ENCODE results near the gene IRF2.

Gene IRF2

DNA sequence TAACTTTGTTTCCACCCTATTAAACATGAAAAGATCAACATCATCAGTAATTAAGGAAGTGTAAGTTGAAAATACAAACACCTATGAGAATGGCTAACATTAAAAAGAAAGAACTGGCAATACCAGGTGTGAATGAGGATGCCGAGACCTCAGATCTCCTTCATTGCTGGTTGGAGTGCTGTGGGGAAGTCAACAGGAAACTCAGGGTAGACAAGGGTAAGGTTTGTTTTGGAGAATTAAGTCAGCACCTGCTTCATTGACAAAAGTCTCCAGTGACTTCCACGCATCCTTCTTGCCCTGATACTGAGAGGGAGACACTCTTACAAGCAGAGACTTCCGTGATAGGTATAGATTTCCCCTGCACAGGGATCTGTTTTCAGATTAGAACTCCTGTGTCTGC, 106.1 kb downstream of the IRF2 start:
- DNase-seq (ENCODE audit: low spot score), result no peak

GRCh38 chr4:184364100-184364921, 110.0 kb downstream of the IRF2 start:
- no peak for DNase-seq (ENCODE audit: low spot score)

DNA sequence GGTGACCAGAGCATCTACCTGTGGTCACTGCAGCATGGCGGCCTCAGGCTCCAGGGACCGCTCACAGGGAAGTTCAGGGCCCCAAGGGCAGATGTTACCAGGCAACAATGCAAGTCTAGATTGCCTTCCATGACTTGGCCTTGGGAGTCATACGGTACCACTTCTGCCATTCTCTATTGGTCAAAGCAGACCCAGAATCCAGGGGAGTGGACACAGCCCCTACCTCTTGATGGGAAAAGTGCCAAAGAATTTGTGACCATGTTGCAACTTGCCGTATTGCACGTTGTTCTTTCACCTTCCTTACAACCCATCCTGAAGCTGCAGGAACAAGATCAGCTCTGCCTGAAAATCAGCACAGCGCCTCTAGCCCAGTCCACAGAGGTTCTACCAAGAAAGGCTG, 111.1 kb downstream of the IRF2 start:
- no peak for DNase-seq (ENCODE audit: low spot score)

DNA sequence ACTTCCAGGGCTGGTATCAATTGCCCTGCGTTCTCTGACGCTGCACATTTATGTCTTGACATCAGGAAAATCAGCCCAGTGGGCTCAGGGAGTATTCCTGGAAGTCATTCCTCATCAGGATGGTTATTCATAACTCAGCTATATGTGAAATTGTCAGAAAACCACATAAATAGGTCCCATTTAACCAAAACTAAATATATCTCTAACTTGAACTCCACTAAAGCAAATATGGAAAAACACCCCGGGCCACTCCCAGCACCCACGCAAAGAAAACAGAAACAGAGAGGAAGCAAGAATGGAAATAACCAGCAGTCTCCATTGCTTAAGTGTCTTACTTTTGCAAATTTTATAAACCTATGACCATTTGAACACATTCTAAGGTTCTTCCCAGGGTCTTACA, 112.0 kb downstream of the IRF2 start:
- no peak for DNase-seq (ENCODE audit: low spot score)

GRCh38 chr4:184361443-184361842, 112.9 kb downstream of the IRF2 start:
- no peak for DNase-seq (ENCODE audit: low spot score)

- DNase-seq (ENCODE audit: low spot score), result no peak
Measured at GRCh38 chr4:184359888-184360287, 114.5 kb downstream of the IRF2 start.

DNA sequence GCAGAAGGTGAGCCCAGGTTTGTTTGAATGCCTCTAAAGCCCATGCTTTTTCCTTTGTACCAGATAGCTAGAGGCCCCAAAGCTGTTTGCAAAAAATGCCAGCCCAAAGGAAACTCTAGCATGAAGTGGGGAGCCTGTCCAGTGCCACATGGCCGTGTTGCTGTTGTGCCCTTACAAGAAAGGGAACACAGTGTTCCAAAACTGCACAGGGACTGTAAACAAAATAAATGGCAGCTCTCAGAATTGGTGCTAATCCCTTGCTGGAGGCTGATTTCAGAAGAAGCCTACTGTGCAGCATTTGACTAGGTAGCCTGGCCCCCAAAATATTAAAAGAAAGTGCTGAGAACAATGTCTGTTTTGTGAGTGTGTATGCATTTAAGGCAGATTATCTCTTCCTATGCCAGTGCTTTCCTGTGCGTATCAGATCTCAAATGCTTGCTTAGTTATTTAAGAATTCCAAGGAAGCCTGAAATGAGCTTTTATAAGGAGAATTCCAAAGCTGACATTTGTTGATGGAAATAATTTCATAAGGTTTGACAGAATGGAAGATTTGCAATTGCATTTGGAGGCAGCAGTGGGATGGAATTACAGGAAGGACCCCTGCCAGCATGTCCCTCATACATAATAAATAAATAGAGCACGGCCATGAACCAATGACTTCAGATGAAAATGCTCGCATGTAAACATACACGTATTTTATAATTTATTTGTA, 115.7 kb downstream of the IRF2 start:
- no peak for DNase-seq (ENCODE audit: low spot score)

DNA sequence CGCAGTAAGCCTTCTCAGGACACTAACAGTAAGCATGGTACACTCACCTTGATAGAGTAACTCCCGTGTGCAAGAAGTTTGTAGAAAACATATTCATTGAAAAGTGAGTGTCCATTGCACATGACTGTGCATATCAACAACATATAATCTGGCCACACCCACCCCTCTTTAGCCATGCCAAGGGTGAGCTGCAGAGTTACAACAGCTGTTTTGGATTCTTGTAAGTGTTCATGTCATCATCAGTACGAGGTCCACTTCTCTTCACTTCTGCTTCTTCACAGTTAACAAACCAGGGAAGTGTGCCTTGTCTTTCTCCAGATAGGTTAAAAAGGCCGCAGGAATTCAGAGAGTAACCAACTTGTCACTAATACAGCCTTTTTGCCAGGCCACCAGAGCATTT, 116.6 kb downstream of the IRF2 start:
- no peak for DNase-seq (ENCODE audit: low spot score)

DNA sequence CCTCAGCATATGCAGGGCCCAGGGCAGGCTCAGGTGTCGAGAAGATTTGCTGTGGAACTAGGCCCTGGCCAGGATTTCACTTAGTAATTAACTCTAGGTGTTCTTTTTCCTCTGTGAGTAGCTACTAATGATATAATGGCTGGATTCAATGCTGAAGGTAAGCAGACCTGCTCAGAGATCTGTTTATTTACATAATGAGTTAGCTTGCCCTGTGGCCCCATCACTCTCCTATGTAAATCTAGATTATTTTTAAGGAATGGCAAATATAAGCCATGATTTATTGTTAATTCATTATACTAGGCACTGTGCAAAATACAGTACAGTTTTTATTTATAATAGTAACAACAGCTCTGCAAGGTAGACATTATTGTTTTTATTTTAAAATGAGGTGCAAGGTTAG, 117.2 kb downstream of the IRF2 start:
- no peak for DNase-seq (ENCODE audit: low spot score)

DNA sequence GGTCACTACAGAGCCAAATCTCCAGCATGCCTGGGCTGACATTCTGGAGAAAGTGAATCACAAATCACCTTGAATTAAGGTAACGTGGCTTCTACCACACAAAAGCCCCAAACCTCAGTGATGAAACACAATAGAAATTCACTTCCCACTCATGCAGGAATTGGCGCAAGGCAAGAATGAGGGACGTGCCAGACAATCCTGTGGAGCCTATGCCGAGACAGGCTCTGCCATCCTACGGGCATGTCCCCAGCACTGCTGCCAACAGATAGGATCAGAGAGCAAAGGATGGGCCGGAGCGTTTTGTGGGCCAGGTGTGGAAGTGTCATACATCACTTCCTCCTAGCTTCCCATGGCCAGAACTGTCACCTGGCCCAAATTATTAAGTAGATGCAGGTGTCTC, 118.0 kb downstream of the IRF2 start:
- no peak for DNase-seq (ENCODE audit: low spot score)

GRCh38 chr4:184355857-184356256, 118.5 kb downstream of the IRF2 start:
- DNase-seq (ENCODE audit: low spot score), result no peak

GRCh38 chr4:184355111-184355604, 119.2 kb downstream of the IRF2 start:
- peak; percentile 92 for DNase-seq (ENCODE audit: low spot score)

GRCh38 chr4:184352891-184353290, 121.5 kb downstream of the IRF2 start:
- DNase-seq (ENCODE audit: low spot score), result no peak

- no peak for DNase-seq (ENCODE audit: low spot score)
Measured at GRCh38 chr4:184351560-184352451, 122.5 kb downstream of the IRF2 start.

DNA sequence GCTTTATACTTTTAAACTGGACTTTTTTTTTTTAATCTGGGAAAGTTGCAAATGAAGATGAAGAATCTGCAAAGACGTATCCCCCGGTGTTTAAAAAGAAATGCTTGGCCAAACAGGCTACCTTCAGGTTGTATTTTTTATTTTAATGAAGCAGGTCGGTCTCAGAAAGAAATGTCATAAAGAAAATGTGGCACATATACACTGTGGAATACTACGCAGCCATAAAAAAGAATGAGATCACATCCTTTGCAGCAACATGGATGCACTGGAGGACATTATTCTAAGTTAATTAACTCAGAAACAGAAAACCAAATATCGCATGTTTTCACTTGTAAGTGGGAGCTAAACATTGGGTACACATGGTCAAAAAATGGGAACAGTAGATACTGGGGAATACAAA, 123.4 kb downstream of the IRF2 start:
- DNase-seq (ENCODE audit: low spot score), result no peak

- DNase-seq (ENCODE audit: low spot score), result no peak
Measured at GRCh38 chr4:184350213-184350817, 124.0 kb downstream of the IRF2 start.

GRCh38 chr4:184349283-184350039, 124.9 kb downstream of the IRF2 start:
- DNase-seq (ENCODE audit: low spot score), result no peak

GRCh38 chr4:184348311-184349233, 125.8 kb downstream of the IRF2 start:
- no peak for DNase-seq (ENCODE audit: low spot score)

GRCh38 chr4:184347251-184348239, 126.8 kb downstream of the IRF2 start:
- DNase-seq (ENCODE audit: low spot score), result peak; percentile 54
